ENCODE results near the gene CYSTM1. TPM values are rescaled to one million over a fixed set of nuclear protein-coding genes. Genes with fewer than 3 reads are reported as not detected.

CYSTM1 gene, protein sequence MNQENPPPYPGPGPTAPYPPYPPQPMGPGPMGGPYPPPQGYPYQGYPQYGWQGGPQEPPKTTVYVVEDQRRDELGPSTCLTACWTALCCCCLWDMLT
- 10 to 100 TPM; 16.0 to 17.0 TPM for total RNA-seq

DNA sequence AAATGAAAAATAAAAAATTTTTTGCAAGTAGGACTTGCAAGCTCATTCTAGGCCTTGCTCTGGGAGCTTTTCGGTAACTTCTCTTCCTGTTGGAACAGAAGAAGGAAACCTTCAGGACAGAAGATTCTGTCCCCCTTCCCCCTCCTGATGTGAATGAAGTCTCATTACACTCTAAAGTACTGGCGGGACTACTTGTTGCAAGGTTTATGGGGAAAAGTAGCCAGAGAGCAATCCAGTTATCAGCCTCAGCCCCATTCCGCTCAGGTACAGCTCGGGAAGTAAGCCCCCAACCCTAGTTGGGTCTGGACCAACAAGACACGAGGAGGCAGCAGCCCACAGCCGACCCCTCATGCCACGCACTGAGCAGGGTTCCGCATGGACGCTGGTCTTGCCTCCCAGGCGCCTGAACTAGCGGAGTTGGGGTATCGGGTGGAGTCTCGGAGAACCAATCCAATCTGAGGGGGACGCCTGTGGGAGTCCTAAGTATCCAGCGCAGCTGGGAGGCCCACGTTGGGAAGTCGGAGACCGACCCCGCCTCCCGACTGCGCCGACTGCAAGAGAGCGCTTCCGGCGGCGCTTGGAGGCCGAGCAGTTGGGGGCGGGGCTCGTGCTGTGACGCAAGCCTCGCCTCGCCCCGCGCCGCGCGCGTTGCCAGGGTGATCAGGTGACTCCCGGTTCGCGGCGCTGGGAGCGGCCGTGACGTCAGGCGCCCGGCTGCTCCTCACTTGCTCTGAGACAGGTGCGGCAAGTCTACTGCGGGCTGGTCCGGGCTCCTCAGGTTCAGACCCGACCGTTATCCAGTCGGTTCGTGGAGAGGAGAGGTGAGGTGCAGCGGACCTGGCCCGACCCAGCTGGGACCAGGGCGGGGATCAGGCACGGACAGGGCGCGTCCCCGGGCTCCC, at the start of gene CYSTM1:
CYSTM1 (plus strand) TSS at position 724 of the 902 bp plus-strand sequence. CDS start 19,278 bp downstream, outside the sequence.
- H3K27ac Mint-ChIP-seq, result peak within 1 kb of the TSS; percentile 84
- H3K27me3 Mint-ChIP-seq, result peaks cover 5% of the 10 kb centered on the region
- peak; percentile 97 for DNase-seq
- H3K4me3 Mint-ChIP-seq, result peak within 1 kb of the TSS; percentile 89
- no peaks in the 10 kb centered on the region for H3K36me3 Mint-ChIP-seq
- peaks cover 13% of the 10 kb centered on the region for H3K4me1 Mint-ChIP-seq
- H3K9me3 Mint-ChIP-seq, result no peaks in the 10 kb centered on the region

GRCh38 chr5:140125637-140126036, 49.4 kb upstream of the CYSTM1 start, which contains the start of gene IGIP:
Gene IGIP (plus strand): TSS chr5:140125937. CDS start chr5:140128477, 2,540 bp downstream.
- Mint-ChIP-seq H3K27ac (no peak within 1 kb of the TSS), H3K4me1 (peaks cover 50% of the 10 kb centered on the region), H3K9me3 (no peaks in the 10 kb centered on the region), H3K4me3 (no peak within 1 kb of the TSS), H3K27me3 (no peaks in the 10 kb centered on the region), H3K36me3 (no peaks in the 10 kb centered on the region)
- DNase-seq, result no peak

DNA sequence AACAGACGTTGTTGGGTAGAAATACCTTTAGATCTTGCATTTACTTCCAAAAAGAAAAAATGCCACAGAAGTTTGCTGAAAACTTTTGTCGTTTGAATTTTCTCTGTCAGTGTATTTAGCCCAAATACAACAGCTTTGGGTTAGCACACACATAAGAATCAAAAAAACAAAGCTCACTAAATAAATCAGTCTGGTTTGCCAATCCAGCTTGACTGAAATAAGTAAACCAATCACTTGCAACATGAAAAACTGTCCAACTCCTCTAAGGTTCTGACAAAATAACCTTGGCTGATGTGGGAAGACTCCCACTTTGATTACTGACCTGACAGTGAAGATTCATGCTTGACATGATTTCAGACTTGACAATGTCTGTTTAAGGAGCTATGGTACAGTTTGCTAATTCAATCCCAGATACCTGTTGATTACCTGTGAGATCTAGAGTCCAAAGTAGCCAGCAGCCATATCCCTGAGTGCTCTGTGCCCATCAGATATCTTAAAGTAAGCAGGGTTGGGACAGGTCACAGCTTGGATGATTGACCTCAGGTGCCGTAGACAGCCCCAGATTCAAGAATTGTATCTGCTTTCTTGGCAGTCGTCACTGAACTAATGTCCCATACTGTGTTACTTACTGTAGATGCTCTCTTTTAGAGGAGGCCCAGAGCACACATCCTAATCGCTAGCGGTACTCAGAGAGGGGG, 48.5 kb upstream of the CYSTM1 start:
- no peaks in the 10 kb centered on the region for H3K36me3 Mint-ChIP-seq
- DNase-seq, result no peak
- H3K4me1 Mint-ChIP-seq, result peaks cover 54% of the 10 kb centered on the region
- no peaks in the 10 kb centered on the region for H3K9me3 Mint-ChIP-seq
- no peak overlapping the region for H3K27ac Mint-ChIP-seq
- no peaks in the 10 kb centered on the region for H3K27me3 Mint-ChIP-seq
- no peak overlapping the region for H3K4me3 Mint-ChIP-seq

DNA sequence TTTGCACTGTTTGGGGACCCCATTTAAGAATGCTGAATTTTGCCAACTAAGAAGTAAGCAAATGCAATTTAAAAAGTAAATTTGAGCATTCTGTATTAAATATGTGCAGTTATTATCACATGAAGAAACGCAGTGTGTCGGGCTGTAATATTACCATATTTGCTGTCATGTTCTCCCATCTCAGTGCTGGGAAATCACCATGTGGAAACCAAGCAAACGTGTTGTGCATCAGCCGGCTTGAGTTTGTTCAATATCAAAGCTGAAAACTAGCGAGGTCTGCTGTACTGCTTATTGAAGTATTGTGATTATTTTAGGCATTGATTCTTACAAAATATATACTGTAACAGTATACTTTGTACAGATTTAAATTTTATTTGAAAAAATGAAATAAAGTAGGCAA, 46.6 kb upstream of the CYSTM1 start:
- Mint-ChIP-seq H3K4me1 (peaks cover 57% of the 10 kb centered on the region), H3K36me3 (no peaks in the 10 kb centered on the region), H3K4me3 (no peak overlapping the region), H3K27me3 (no peaks in the 10 kb centered on the region), H3K9me3 (no peaks in the 10 kb centered on the region), H3K27ac (no peak overlapping the region)
- no peak for DNase-seq

DNA sequence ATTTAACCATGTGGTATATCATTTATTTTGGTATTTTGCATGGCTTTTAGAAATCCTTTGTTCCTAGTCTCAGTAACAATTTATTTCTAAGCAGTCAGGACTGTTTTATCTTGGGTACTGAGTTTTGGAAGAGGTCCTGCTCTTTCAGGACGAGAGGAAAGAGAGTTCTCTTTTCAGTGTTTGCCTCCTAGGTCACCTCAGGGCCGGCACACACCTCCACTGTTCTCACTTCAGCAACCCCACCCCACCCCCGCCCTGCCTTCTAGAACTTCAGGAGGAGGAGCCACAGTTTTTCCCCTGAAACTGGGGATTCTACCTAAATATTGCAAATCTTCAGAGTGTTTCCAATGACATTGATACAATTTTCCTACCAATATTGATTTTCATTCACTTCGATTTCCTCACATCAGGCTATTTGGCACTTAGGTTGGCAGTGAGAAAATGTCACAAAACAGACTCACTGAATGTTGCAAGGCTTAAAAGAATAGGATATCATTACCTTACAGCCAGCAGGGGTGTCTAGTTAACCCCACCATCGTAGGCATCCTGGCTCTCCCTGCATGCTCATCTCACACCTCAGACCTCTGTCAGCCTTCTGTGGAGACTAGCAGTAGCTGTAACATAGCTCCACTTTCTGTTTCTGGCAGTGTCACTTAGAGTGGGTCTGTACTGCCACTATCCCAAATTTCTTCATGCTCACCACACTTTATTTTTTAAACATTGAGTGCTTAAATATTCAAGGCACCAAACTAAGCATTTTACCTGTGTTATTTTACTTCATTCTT, 43.8 kb upstream of the CYSTM1 start:
- Mint-ChIP-seq H3K27me3 (no peaks in the 10 kb centered on the region), H3K36me3 (no peaks in the 10 kb centered on the region), H3K4me1 (peaks cover 60% of the 10 kb centered on the region), H3K4me3 (no peak overlapping the region), H3K9me3 (no peaks in the 10 kb centered on the region), H3K27ac (no peak overlapping the region)
- DNase-seq, result no peak

DNA sequence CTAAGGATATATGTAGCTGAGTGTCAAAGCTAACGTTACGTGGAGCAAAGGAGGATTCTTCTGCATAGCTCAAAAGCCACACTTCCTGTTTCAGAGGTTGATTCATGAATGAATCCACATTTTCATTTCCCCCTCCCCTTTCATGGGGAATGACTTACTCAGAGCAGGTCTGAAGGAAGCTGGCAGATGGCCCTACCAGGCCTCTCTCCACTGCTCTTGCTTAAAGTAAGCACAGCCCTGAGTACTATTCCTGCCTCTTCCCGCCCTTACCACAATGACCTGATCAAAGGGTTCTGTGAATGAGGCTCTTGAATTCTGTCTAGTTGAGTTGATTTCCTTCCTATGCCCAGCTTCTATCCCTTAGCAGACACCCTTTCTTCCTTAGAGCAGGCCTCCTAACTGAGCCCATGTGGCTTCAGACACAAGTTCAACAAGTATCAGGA, 43.0 kb upstream of the CYSTM1 start:
- Mint-ChIP-seq H3K4me3 (no peak overlapping the region), H3K27ac (no peak overlapping the region)

GRCh38 chr5:140133514-140134167, 41.3 kb upstream of the CYSTM1 start:
- Mint-ChIP-seq H3K27me3 (no peaks in the 10 kb centered on the region), H3K9me3 (no peaks in the 10 kb centered on the region), H3K27ac (no peak overlapping the region), H3K4me1 (peaks cover 57% of the 10 kb centered on the region), H3K4me3 (no peak overlapping the region), H3K36me3 (no peaks in the 10 kb centered on the region)
- no peak for DNase-seq

More for the DNA sequence above, 43.0 kb upstream of the CYSTM1 start:
- H3K27me3 Mint-ChIP-seq, result no peaks in the 10 kb centered on the region
- H3K9me3 Mint-ChIP-seq, result no peaks in the 10 kb centered on the region
- no peaks in the 10 kb centered on the region for H3K36me3 Mint-ChIP-seq
- DNase-seq, result no peak
- H3K4me1 Mint-ChIP-seq, result peaks cover 62% of the 10 kb centered on the region

GRCh38 chr5:140134277-140134935, 40.6 kb upstream of the CYSTM1 start:
- Mint-ChIP-seq H3K9me3 (no peaks in the 10 kb centered on the region), H3K36me3 (no peaks in the 10 kb centered on the region), H3K4me1 (peaks cover 57% of the 10 kb centered on the region), H3K27ac (peak overlapping the region; percentile 22), H3K4me3 (no peak overlapping the region), H3K27me3 (no peaks in the 10 kb centered on the region)
- DNase-seq, result no peak

DNA sequence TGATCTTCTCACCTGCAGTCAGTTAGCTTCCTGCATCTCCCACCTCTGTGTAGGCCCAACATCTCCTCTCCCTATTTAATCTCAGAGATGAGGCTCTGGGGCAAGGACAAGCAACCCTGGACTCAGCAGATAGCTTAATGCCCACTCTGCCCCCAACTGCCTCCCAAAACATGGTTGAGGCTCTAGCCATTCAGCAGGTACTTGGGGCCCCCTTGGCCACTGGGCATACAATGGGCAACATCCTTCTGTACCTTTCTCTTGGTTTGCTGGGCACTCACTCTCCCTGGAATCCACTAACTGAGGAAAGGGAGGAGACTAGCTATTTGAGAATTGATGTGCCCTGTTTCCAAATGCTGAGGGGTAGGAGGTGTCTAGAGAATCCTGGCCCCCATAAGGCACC, 39.9 kb upstream of the CYSTM1 start:
- Mint-ChIP-seq H3K4me3 (no peak overlapping the region), H3K36me3 (no peaks in the 10 kb centered on the region), H3K27ac (no peak overlapping the region), H3K4me1 (peaks cover 54% of the 10 kb centered on the region), H3K27me3 (no peaks in the 10 kb centered on the region), H3K9me3 (no peaks in the 10 kb centered on the region)
- no peak for DNase-seq

- no peak for DNase-seq
- Mint-ChIP-seq H3K4me3 (no peak overlapping the region), H3K36me3 (no peaks in the 10 kb centered on the region), H3K9me3 (no peaks in the 10 kb centered on the region), H3K4me1 (peaks cover 40% of the 10 kb centered on the region), H3K27me3 (no peaks in the 10 kb centered on the region), H3K27ac (no peak overlapping the region)
These were observed 38.4 kb upstream of the CYSTM1 start for GRCh38 chr5:140136624-140137023.

DNA sequence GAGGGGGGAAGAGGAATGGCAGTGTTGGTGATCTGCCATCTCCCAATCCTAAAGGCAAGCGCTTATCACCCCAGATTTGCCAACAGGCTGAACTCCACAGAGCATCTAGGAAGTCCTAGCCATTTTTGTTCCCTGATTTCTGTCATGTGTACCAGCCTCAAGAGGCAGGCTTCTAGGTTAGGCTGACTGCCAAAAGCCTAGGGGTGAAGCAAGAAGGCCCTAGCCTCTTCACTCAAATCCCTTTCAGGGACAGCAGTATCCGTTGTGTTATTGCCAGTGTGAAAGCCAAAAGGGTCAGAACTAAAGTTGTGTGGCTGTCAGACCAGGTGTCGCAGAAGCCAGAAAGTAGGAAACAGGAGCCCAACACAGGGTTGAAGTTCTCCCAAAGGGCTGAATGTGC, 34.6 kb upstream of the CYSTM1 start:
- DNase-seq, result no peak
- peaks cover 6% of the 10 kb centered on the region for H3K27me3 Mint-ChIP-seq
- no peaks in the 10 kb centered on the region for H3K9me3 Mint-ChIP-seq
- H3K4me1 Mint-ChIP-seq, result peaks cover 20% of the 10 kb centered on the region
- no peaks in the 10 kb centered on the region for H3K36me3 Mint-ChIP-seq
- H3K4me3 Mint-ChIP-seq, result no peak overlapping the region
- H3K27ac Mint-ChIP-seq, result no peak overlapping the region

- Mint-ChIP-seq H3K36me3 (no peaks in the 10 kb centered on the region), H3K27ac (no peak overlapping the region), H3K27me3 (peaks cover 12% of the 10 kb centered on the region), H3K9me3 (no peaks in the 10 kb centered on the region), H3K4me3 (no peak overlapping the region), H3K4me1 (peaks cover 17% of the 10 kb centered on the region)
- no peak for DNase-seq
These were observed 33.7 kb upstream of the CYSTM1 start for GRCh38 chr5:140141241-140141640.

- Mint-ChIP-seq H3K9me3 (no peaks in the 10 kb centered on the region), H3K27ac (no peak overlapping the region), H3K36me3 (no peaks in the 10 kb centered on the region), H3K4me1 (peaks cover 18% of the 10 kb centered on the region), H3K27me3 (peaks cover 22% of the 10 kb centered on the region), H3K4me3 (no peak overlapping the region)
- DNase-seq, result no peak
These were observed 32.7 kb upstream of the CYSTM1 start for GRCh38 chr5:140142246-140142645.

DNA sequence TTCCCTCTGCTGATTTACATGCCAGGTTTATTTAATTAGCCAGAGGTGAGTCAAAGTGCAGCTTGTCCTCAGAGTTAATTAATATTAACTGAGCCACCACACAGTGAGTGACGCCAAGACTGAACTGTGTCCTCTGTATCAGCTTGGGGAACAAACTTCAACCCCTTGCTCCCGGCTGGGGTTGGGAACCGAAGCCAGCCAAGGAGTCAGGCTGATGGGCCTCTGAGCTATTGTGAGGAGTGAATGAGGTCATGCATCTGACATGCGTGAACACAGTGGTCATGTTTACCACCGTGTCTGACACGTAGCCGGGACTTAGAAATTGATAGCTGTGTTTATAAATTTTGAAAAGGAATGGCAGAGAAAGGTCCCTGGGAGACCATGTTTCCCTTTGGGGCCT, 32.1 kb upstream of the CYSTM1 start:
- Mint-ChIP-seq H3K4me3 (no peak overlapping the region), H3K27ac (no peak overlapping the region), H3K27me3 (peaks cover 27% of the 10 kb centered on the region), H3K36me3 (no peaks in the 10 kb centered on the region), H3K9me3 (no peaks in the 10 kb centered on the region), H3K4me1 (peaks cover 15% of the 10 kb centered on the region)
- no peak for DNase-seq

Measured in activated naive CD8-positive, alpha-beta T cell treated with anti-CD3 and anti-CD28 coated beads for 36 hours (primary cell).